Astrocyte of the cerebellum (primary cell): ENCODE measurements around the gene PCED1B.

ENCODE experiments used
- DNase-seq: peaks from one replicate; pipeline ENCODE4 v3.0.0-alpha.2; 2011; ENCODE audit warnings: low read depth
- H3K4me3 ChIP-seq: 2 replicates; pipeline ENCODE4 v1.5.1; 2011; ENCODE audit warnings: mild to moderate bottlenecking, low read depth, low read length, moderate library complexity
- in situ Hi-C: cut with HindIII; loops from 2 replicates; pipeline ENCODE4 v1.10.0; 2017; ENCODE audit warnings: low sequenced_read_pairs
- TF ChIP-seq, protein P1 (sequence below): IDR thresholded peaks from 2 replicates; pipeline ENCODE4 v1.5.1; 2012; ENCODE audit warnings: low read length, low read depth, moderate library complexity, mild to moderate bottlenecking; ENCODE audit errors: missing control alignments

Gene PCED1B

DNA sequence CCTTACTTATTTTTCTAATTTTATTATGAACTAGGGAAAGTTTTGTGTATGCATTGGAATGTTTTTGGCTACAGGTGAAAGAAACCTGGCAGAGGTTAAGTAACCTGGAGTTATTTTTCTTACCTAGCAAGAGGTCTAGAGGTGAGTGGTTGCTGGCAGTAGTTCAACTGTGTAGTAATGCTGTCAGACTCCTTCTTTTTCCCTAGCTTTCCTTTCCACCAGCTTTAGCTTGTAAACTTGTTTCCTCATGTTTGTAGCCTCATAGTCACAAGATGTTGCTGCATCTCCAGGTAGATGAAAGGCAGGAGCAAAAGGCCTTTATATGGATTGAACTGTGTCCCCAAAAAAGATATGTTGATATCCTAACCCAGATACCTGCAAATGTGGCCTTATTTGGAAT is 105.4 kb downstream of the PCED1B start:
- in situ Hi-C loops, result no loop called here
- no peak overlapping the region for H3K4me3 ChIP-seq
- TF ChIP-seq, protein P1, sequence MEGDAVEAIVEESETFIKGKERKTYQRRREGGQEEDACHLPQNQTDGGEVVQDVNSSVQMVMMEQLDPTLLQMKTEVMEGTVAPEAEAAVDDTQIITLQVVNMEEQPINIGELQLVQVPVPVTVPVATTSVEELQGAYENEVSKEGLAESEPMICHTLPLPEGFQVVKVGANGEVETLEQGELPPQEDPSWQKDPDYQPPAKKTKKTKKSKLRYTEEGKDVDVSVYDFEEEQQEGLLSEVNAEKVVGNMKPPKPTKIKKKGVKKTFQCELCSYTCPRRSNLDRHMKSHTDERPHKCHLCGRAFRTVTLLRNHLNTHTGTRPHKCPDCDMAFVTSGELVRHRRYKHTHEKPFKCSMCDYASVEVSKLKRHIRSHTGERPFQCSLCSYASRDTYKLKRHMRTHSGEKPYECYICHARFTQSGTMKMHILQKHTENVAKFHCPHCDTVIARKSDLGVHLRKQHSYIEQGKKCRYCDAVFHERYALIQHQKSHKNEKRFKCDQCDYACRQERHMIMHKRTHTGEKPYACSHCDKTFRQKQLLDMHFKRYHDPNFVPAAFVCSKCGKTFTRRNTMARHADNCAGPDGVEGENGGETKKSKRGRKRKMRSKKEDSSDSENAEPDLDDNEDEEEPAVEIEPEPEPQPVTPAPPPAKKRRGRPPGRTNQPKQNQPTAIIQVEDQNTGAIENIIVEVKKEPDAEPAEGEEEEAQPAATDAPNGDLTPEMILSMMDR, result no peak
- DNase-seq, result no peak

DNA sequence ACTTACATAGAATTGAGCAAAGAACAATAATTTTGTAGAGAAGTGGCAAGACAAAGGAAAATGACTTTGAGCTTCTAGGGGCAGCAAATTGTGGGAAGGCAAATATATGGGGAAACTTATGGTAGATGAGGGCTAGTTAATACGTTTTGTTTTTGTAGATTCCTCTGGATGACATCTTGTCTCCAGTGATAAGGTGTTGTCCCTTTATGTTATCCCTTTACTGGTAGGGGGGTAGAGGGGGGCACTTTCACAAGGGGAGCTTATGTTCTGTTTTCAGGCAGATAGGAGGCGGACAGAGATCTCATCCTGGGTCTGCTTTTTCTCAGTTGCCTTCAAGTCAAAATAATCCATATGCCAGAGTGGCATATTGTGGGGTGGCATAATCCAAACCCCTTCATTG is 106.8 kb downstream of the PCED1B start:
- no peak for DNase-seq

DNA sequence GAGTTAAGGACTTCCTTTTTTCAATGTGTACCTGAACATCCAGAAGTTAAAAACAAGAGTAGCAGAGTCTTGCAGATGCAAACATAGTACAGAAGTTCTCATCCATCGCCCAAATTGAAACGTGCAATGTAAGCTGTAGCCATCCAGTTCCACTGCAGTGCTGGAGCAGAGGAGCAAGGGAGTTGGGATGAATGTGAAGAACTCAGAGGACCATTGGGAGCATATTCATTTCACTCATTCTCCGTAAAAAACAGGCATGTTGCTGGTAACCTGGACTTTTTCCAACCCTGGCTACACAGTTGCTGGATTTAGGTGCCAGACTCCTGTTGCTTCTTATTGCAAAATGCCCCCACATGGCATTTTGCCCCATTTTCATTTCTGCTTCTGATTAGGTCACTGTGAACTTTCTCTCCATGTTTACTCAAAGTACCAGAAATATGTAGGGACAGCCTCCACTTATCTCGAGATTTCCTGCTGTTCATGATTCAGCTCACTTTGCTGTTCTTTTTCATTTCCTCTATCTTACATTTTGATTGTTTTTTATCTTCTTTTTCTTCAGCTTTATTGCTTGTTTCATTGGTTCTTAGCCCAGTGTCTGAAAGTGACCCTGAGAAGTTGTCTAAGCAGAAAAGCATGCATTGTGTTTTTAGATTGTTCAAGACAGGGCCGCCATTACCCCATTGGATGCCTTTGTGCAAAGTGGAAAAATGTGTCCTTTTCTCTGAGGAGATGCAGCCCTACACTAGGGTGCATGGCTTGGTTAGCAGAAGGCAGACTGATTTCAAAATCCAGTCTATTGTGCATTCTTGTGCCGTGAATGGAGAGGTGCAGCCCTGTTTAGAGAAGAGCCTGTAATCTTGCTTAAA is 109.4 kb downstream of the PCED1B start:
- in situ Hi-C loops, result no loop called here

More for the DNA sequence above, 106.8 kb downstream of the PCED1B start:
- TF ChIP-seq, protein P1, result no peak
- in situ Hi-C loops, result no loop called here
- H3K4me3 ChIP-seq, result no peak overlapping the region

DNA sequence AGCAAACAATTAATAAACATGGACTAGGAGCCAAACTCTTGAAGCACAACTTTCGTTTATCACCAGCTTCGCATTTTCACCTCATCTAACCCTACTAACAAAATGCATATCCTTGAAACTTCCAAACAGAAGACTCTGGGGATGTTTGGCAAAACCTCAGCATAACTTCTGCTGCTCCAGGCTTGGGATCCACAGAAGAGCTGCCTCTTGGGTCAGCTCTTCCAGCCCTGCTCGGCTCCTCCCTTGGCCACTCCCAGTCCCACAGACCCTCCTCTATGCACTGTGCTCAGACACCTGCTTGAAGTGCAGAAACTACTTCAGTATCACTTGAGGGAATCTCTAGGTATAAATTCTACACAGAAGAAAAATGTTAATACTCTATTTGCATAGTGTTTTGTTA is 110.3 kb downstream of the PCED1B start:
- in situ Hi-C loops, result no loop called here
- TF ChIP-seq, protein P1, result no peak
- DNase-seq, result no peak
- no peak overlapping the region for H3K4me3 ChIP-seq

More for the DNA sequence above, 109.4 kb downstream of the PCED1B start:
- TF ChIP-seq, protein P1, result no peak
- no peak overlapping the region for H3K4me3 ChIP-seq
- no peak for DNase-seq

DNA sequence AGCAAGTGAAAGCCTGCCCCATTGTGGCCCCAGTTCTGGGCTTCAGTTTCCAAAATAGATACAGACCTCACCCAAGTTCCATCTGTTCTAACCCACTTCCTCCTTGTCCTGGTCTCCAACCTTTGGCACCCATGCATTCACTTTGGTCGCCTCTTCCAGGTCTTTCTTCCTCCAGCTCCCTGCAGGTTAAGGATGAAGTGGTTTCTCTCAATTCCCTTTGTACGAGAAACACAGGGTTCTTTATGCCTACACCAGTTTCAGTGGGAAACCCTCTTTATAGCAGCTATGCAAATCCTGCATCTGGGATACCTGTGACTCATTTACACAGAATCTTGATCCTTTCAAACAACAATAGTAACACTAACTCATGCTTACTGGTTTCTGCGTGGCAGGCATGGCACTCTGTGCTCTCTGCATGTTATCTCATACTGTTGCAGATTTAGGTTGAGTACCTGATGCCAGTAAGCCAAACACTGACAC is 110.9 kb downstream of the PCED1B start:
- TF ChIP-seq, protein P1, result no peak
- peak; percentile 29 for DNase-seq
- in situ Hi-C loops, result no loop called here
- H3K4me3 ChIP-seq, result no peak overlapping the region

DNA sequence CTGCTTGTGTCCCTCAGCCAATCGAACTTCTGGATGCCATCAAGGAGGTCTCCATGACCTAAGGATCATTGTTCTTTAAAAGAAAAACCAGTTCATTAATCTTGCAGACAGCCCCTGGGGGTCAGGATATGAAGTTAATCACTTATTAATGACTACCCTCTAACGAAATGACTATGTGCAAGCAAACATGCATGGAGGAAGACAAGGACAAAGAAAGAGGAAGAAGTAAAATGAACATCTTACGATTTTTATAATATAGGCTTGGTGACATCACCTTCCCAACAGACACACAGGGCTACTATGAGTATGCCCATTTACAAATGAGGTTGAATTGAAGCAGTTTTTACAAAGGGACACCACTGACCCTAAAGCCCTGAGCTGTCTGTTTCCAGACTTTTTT is 111.5 kb downstream of the PCED1B start:
- TF ChIP-seq, protein P1, result no peak
- in situ Hi-C loops, result no loop called here
- DNase-seq, result no peak
- no peak overlapping the region for H3K4me3 ChIP-seq
